Left kidney (tissue), 2 donors: ENCODE data around the gene DAPK3. TPM values are rescaled to one million over a fixed set of nuclear protein-coding genes. Genes with fewer than 3 reads are reported as not detected.
"Not testable (repeated sequence)": the region's sequence is repeated elsewhere in the genome, so short reads cannot be mapped to it uniquely, and the experiment has no call there.

Experiments used
- DNase-seq: peaks from one replicate; pipeline ENCODE4 v3.0.0-alpha.2; 2013
- polyA plus RNA-seq: library from polyadenylated mRNA; unstranded; fragments of 120-200 nt; gene quantifications from one replicate; pipeline ENCODE4 v1.2.1, GENCODE V29; 2013; ENCODE audit not compliant: insufficient read length

DAPK3 gene
- polyA plus RNA-seq, 1 donor = 34.6 TPM

GRCh38 chr19:3958836-3959765, 11.8 kb downstream of the DAPK3 start:
- DNase-seq = no peak

GRCh38 chr19:3955688-3956087, 15.2 kb downstream of the DAPK3 start:
- no peak for DNase-seq

DNA sequence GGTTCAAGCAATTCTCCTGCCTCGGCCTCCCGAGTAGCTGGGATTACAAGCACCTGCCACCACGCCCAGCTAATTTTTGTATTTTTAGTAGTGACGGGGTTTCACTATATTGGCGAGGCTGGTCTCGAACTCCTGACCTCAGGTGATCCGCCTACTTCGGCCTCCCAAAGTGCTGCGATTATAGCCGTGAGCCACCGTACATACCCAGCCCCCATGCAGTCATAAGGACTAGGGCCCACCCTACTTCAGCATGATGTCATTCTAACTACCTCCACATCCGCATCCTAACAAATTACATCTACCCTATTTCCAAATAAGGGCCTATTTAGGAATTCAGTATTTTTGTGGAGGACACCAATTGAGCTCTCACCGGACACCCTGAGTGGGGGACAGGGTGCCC, 15.6 kb downstream of the DAPK3 start:
- not testable (repeated sequence) for DNase-seq

- no peak for DNase-seq
Observed at GRCh38 chr19:3954107-3954506, 16.8 kb downstream of the DAPK3 start.

GRCh38 chr19:3952755-3953276, 18.1 kb downstream of the DAPK3 start:
- DNase-seq = not testable (repeated sequence)

- DNase-seq = peak; percentile 33
Observed at GRCh38 chr19:3950871-3951861, 19.7 kb downstream of the DAPK3 start.

- no peak for DNase-seq
Observed at GRCh38 chr19:3949997-3950859, 20.7 kb downstream of the DAPK3 start.

- no peak for DNase-seq
Observed at GRCh38 chr19:3949294-3949693, 21.6 kb downstream of the DAPK3 start.

DNA sequence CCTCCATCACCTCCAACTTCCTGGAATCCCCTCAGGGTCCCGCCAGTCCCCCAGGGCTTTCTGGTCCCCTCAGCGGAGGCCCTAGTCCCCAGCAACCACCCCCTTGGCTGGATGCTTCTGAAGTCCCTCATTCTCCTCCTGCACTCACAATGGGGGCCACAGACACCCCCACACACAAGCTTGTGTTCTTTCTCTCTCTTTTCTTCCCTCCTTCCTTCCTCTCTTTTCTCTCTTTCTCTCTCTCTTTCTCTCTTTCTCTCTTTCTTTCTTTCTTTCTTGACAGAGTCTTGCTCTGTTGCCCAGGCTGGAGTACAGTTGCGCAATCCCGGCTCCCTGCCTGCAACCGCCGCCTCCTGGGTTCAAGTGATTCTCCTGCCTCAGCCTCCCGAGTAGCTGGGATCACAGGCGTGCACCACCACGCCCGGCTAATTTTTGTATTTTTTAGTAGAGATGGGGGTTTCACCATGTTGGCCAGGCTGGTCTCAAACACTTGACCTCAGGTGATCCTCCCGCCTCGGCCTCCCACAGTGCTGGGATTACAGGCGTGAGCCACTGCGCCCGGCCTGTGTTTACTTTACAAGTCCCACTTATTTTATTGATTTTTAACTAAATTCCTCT, 23.5 kb downstream of the DAPK3 start:
- DNase-seq = not testable (repeated sequence)

DNA sequence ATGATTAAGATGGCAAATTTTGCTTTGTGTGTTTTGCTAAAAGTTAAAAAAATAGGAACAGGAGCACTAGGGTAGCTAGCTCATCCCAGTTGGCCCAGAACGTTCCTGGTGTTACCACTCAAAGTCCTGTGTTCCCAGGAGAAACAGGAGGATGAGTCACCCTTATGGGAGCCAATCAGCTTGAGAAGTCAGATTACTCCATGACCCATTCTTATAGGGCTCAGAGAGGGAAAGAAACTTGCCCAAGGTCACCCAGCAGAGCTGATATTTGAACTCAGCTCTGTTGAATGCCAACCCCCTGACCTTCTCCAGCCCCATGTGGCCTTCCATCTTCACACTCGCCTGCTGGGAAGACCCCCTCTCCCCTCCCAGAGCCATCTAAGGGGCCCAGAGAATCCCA, 25.1 kb downstream of the DAPK3 start:
- no peak for DNase-seq

- no peak for DNase-seq
Observed at GRCh38 chr19:3944018-3944721, 26.7 kb downstream of the DAPK3 start.

DNA sequence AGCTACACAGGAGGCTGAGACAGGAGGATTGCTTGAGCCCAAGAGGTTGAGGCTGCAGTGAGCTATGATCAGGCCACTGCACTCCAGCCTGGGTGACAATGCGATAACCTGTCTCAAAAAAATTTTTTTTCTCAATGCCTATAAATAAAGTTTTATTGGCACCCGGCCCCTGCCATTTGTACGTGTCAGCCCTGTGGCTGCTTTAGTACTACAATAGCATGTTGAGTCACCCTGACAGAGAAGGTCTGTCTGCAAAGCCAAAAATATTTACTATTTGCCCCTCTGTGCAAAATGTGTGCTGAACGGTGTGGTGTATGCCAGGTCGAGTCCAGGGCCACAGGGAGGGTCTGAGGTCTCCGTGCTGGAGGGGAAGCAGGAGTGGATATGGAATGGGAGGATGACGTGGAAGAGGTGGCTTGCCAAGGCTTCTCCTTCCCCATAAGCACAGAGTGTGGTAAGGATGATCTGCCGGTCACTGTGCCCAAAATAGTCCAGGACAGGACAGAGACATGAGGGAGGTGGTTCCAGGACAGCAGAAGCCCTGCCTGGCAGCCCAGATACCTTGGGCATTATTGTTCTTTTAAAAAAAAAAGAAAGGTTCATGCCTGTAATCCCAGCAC, 28.0 kb downstream of the DAPK3 start:
- DNase-seq = no peak

DNA sequence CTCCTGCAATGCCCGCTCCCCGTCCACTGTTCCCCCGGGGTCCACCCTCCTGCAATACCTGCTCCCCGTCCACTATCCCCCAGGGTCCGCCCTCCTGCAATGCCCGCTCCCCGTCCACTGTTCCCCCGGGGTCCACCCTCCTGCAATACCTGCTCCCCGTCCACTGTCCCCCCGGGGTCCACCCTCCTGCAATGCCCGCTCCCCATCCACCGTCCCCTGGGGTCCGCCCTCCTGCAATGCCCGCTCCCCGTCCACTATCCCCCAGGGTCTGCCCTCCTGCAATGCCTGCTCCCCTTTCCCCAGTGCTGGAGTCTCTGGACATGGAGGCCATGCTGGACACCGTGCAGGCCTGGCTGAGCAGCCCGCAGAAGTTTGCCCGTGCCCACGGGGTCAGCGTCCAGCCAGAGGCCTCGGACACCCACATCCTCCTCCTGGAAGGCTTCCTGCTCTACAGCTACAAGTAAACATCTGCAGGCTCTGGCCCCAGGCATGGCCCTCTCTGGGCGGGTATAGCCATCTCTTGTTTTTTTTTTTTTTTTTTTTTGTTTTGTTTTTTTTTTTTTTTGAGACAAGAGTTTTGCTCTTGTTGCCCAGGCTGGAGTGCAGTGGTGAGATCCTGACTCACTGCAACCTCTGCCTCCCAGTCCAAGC, 32.5 kb downstream of the DAPK3 start:
- DNase-seq = not testable (repeated sequence)

DNA sequence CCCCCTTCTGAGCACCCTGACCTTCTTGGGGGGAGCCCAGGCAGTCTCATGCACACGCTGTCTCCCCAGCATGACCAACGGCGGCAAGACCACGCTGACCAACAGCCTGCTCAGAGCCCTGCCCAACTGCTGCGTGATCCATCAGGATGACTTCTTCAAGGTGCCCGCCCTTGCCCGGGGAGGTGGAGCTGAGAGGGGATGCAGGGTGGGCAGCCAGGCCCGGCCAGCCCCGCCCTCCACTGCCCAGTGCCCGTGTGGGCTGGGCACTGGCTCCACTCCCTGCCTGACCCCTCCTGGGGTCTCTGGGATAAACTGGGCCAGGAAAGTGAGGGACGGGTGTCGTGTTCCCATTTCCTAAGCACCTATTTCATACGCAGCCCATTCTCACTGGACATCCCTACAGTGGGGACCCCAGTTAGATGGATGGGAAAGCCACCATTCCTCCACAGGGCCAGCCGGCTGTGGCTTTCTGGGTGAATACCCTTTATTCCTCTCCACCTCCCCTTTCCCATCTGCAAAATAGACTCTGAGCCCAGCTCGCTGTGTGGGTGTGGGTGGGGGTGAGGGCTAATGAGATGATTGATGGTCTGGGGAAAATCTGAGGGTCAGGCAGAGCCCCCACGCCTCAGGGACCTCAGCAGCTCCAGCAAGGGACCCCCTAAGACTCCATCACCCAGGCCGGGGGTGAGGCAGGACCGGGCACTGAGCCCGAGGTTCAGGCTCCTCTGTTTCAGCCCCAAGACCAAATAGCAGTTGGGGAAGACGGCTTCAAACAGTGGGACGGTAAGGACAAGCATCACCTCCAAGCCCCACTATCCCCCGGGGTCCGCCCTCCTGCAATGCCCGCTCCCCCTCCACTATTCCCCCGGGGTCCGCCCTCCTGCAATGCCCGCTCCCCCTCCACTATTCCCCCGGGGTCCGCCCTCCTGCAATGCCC, 34.1 kb downstream of the DAPK3 start:
- DNase-seq = no peak

GRCh38 chr19:3932931-3933810, 37.7 kb downstream of the DAPK3 start, which contains the start of gene NMRK2:
TSS of gene NMRK2 (plus strand) at chr19:3933069. CDS start at chr19:3933672, 603 bp downstream.
- peak; percentile 7 for DNase-seq

DNA sequence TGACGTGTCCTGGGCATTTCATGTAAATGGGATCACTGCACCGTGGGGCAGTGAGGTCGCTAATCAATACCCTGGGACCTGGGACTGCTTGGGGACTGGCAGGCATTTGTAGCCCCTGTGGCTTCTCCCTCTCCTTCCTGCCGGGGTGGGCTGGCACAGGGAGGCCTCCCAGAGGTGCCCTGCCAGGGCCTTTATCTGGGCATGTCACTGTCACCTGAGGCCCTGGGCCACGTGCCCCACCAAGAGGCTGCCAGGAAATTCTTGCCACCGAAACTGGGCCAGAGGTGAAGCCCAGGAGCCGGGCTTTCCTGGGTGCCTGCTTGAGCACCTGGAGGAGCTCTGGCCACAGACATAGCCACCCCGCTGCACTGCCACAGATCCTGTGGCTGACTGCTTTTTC, 39.9 kb downstream of the DAPK3 start:
- no peak for DNase-seq

DNA sequence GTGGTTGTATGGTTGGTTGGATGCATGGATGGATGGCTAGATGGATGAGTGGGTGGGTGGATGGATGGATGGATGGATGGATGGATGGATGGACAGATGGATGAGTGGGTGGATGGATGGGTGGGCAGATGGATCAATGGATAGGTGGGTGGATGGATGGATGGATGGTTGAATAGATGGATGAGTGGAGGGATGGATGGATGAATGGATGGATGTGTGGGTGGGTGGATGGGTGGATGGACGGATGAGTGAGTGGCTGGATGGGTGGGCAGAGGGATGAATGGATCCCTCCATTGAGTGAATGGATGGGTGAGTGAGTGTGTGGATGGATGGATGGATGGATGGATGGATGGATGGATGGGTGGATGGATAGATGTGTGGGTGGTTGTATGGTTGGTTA, 47.0 kb downstream of the DAPK3 start:
- DNase-seq = no peak
